Transverse colon (tissue), 4 donors: ENCODE measurements around the gene MUCL3. TPM values are rescaled to one million over a fixed set of nuclear protein-coding genes. Genes with fewer than 3 reads are reported as not detected.
"Not testable (repeated sequence)": the region's sequence is repeated elsewhere in the genome, so short reads cannot be mapped to it uniquely, and the experiment has no call there.

Source experiments
- DNase-seq: peaks from one replicate; pipeline ENCODE4 v3.0.0-alpha.2; 2019
- H3K27ac ChIP-seq, 4 donors: fragments of 200-600 bp; sonication (generic); 2 replicates each; pipeline ENCODE4 v1.5.1; 2016 to 2018; ENCODE audit warnings: inconsistent platforms in 4 of 4
- H3K27me3 ChIP-seq: fragments of 200-600 bp; sonication (generic); 2 replicates; pipeline ENCODE4 v1.5.1; 2017; ENCODE audit warnings: inconsistent platforms
- H3K36me3 ChIP-seq, 4 donors: fragments of 200-600 bp; sonication (generic); 2 replicates each; pipeline ENCODE4 v1.5.1; 2017 to 2019; ENCODE audit warnings: inconsistent platforms in 4 of 4
- H3K4me1 ChIP-seq, 4 donors: fragments of 200-600 bp; sonication (generic); 2 replicates each; pipeline ENCODE4 v1.5.1; 2017 to 2020; ENCODE audit warnings: inconsistent platforms in 4 of 4
- H3K4me3 ChIP-seq, 4 donors: fragments of 200-600 bp; sonication (generic); 1 replicate in 1 of 4; 2 replicates in 3 of 4; pipeline versions ENCODE4 v1.5.1 to v1.6.1; 2017 to 2019; ENCODE audit warnings: inconsistent platforms in 4 of 4
- H3K9me3 ChIP-seq, 2 donors: fragments of 200-600 bp; sonication (generic); 2 replicates each; pipeline ENCODE4 v1.5.1; 2017 to 2019; ENCODE audit warnings: inconsistent platforms in 2 of 2
- EP300 ChIP-seq: sonication (generic); formaldehyde crosslinking; IDR thresholded peaks from one replicate; pipeline ENCODE4 v1.6.1; 2017; ENCODE audit warnings: antibody characterized with exemption, low read depth
- POLR2A ChIP-seq: fragments of 450-650 bp; IDR thresholded peaks from one replicate; pipeline ENCODE4 v1.6.1; 2016; ENCODE audit warnings: antibody characterized with exemption, mild to moderate bottlenecking, moderate library complexity
- POLR2AphosphoS5 ChIP-seq, 3 donors: sonication (generic); formaldehyde crosslinking; IDR thresholded peaks; one replicate each; pipeline ENCODE4 v1.6.1; 2016; ENCODE audit warnings: antibody characterized with exemption in 3 of 3
- WGBS, 2 donors: methylation state at CpG; one replicate each; pipeline ENCODE4 v1.1.5; 2018; ENCODE audit warnings: low coverage in 1 of 2; 5-methylcytosine and 5-hydroxymethylcytosine counted together
- in situ Hi-C, 4 donors: fragments of 200-750 bp; cut with MboI; loops; one replicate each; pipeline versions ENCODE4 v1.15.0 to v1.15.1; 2017; ENCODE audit warnings: low sequenced_read_pairs in 3 of 4, low pct_ligation_motif_present in 1 of 4, low pct_unique_long_range_greater_than_20kb in 1 of 4
- intact Hi-C: fragments of 100-400 bp; cut with DNase I; formaldehyde crosslinking; loops from one replicate; pipeline ENCODE4 v1.15.1; 2023; ENCODE audit warnings: low total_unique reads
- total RNA-seq, 4 donors: library from RNA; depleted of rRNA; stranded (reverse); fragments of >200 nt; gene quantifications; one replicate each; pipeline ENCODE4 v1.1.0, GENCODE V29; 2016
- TF ChIP-seq, protein P1 (sequence below), 5 experiments: fragments of 200-600 bp in 3 of 5; fragments of 450-650 bp in 2 of 5; sonication (generic) in 3 of 5; IDR thresholded peaks; 1 replicate in 2 of 5; 2 replicates in 3 of 5; pipeline ENCODE4 v1.5.1; 2016 to 2017; ENCODE audit warnings: antibody characterized with exemption in 5 of 5, inconsistent platforms in 3 of 5, mild to moderate bottlenecking in 2 of 5, moderate library complexity in 1 of 5

MUCL3 gene
- total RNA-seq, 4 donors from 2014 or later: 0.16 to 0.41 TPM; not detected in 2

DNA sequence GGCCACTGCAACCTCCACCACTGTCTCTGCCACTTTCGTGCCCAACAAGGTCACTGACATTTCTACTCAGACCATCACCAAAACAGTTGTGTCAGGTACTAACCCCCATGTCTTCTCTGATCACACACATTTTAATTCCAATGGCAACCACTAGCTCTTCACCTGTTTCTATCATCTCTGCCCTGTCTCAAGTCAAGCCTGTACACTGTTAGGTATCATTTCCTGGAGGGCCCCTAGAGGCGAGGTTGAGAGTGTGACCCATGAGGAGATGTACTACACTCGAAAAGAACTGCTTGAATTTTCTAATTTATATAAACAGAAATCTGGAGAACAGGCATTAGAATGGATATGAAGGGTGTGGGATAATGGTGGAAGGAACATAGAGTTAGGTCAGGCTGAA lies 25.4 kb downstream of the MUCL3 start:
- Histone ChIP-seq H3K4me1 (no peaks in the 10 kb centered on the region), H3K27ac (no peak overlapping the region), H3K36me3 (no peaks in the 10 kb centered on the region), H3K9me3 (no peaks in the 10 kb centered on the region), H3K27me3 (peaks cover 9% of the 10 kb centered on the region), H3K4me3 (no peak overlapping the region)
- DNase-seq: no peak
- TF ChIP-seq, protein P1, sequence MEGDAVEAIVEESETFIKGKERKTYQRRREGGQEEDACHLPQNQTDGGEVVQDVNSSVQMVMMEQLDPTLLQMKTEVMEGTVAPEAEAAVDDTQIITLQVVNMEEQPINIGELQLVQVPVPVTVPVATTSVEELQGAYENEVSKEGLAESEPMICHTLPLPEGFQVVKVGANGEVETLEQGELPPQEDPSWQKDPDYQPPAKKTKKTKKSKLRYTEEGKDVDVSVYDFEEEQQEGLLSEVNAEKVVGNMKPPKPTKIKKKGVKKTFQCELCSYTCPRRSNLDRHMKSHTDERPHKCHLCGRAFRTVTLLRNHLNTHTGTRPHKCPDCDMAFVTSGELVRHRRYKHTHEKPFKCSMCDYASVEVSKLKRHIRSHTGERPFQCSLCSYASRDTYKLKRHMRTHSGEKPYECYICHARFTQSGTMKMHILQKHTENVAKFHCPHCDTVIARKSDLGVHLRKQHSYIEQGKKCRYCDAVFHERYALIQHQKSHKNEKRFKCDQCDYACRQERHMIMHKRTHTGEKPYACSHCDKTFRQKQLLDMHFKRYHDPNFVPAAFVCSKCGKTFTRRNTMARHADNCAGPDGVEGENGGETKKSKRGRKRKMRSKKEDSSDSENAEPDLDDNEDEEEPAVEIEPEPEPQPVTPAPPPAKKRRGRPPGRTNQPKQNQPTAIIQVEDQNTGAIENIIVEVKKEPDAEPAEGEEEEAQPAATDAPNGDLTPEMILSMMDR (IDR thresholded peaks at IDR 0.05): no peak
- no peak for TF ChIP-seq EP300
- TF ChIP-seq POLR2A: no peak
- no peak for TF ChIP-seq POLR2AphosphoS5 (IDR thresholded peaks at IDR 0.05)
- in situ Hi-C loops (no loop called here), intact Hi-C loops (no loop called here)
- 59% methylated on average over 3 of the region's 3 CpGs; no CpG with 5 or more reads in 1 of the 2 donors for WGBS, 2 donors

DNA sequence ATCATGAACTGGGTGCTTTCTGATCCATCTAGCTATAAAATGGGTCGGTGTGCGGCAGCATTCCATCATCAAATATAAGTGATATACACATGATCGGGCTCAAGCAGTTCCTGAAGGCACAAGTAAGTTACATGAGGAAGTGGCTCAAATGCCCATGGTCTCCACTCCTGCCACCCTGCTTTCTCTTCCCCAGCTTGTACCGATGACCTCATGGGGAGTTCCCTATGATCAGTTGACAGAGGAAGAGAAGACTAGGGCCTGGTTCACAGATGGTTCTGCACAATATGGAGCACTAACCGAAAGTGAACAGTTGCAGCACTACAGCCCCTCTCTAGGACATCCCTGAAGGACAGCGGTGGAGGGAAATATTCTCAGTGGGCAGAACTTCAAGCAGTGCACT lies 28.4 kb downstream of the MUCL3 start:
- H3K4me3 ChIP-seq, in situ Hi-C loops, H3K4me1 ChIP-seq, H3K27me3 ChIP-seq, DNase-seq, H3K36me3 ChIP-seq, intact Hi-C loops, H3K27ac ChIP-seq, H3K9me3 ChIP-seq: not testable (repeated sequence)
- WGBS, 2 donors: 90 to 92% methylated on average over 2 to 6 of the region's 6 CpGs

DNA sequence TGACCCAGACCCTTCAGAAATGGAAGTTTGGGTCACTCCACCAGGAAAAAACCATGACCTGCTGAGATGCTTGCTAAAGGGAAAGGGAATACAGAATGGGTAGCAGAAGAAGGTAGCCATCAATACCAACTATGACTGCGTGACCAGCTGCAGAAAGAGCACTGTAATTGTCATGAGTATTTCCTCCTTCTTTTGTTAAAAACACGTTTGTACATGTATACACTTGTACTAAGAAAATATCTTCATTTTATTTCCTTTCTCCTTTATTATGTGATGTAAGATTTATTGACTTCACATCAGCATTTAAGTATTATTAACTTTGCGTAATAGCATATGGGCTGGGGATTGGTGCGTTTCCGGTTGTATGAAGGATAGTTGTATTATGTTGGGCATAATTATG lies 30.2 kb downstream of the MUCL3 start:
- 80 to 82% methylated on average over 5 of the region's 5 CpGs for WGBS, 2 donors
- intact Hi-C loops: no loop called here
- DNase-seq: no peak
- TF ChIP-seq, protein P1 (IDR thresholded peaks at IDR 0.05): no peak
- TF ChIP-seq POLR2AphosphoS5 (IDR thresholded peaks at IDR 0.05): no peak
- TF ChIP-seq EP300: no peak
- no peak for TF ChIP-seq POLR2A
- Histone ChIP-seq H3K27ac (no peak overlapping the region), H3K4me3 (no peak overlapping the region), H3K4me1 (no peaks in the 10 kb centered on the region), H3K36me3 (no peaks in the 10 kb centered on the region), H3K27me3 (no peaks in the 10 kb centered on the region), H3K9me3 (no peaks in the 10 kb centered on the region)
- in situ Hi-C loops: no loop called here

DNA sequence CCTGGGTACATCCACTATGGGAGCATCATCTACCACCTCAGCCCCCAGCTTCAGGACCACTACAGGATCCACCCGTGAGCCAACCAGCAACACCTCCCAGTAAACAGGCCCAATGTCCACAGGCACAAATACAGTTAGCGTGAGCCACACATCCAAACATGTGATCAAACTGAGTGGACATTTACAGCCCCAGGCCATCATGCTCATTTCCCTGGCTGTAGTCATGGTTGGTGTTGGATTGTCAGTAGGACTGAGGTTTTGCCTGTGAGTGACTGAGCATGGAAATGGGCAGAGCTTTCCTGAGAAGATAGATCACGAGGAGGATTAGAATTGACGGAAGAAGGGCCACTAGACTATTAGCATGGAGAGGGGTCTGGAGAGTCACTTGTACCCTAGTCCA lies 32.0 kb downstream of the MUCL3 start:
- in situ Hi-C loops: no loop called here
- no peak overlapping the region for H3K4me3 ChIP-seq
- TF ChIP-seq POLR2AphosphoS5 (IDR thresholded peaks at IDR 0.05): no peak
- TF ChIP-seq POLR2A: no peak
- TF ChIP-seq EP300: no peak
- TF ChIP-seq, protein P1 (IDR thresholded peaks at IDR 0.05): no peak

DNA sequence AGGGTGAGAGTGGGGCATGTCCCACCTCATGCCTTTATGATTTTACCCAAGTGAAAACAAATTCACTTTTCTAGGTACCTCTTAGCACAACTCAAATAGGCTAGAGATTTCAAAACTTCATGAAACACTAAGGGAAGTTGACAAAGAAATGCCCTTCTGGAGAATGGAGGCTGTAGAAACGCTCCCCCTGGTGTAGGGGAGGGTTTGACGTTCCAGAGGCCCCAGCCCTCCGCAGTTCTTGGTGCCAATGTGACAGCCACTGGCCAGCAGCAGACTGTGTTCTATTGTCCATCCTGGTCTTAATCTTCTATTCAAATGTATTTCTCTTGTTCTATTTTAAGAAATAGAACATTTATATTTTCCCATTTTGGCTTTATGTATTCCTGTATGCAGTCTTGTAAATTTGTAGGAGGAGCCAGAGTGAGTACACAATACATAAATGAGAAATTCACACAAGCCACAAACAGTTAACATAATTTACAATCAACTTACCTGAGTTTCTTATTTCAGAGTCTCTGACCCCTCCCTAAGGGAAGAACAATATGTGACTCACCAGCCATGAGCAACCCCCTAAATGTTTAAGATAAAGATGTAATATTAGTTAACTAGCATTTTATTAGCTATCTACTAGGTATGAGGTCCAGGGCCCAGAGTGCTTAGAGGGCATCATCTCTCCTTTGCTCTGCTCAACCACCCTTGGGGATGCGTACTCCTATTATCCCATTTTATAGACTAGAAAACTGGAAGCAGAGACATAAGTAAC lies 33.9 kb downstream of the MUCL3 start:
- intact Hi-C loops: no loop called here
- WGBS, 2 donors: 68 to 73% methylated on average over 4 of the region's 4 CpGs
- in situ Hi-C loops: no loop called here

More for the DNA sequence above, 32.0 kb downstream of the MUCL3 start:
- Histone ChIP-seq H3K9me3 (no peaks in the 10 kb centered on the region), H3K27ac (no peak overlapping the region), H3K27me3 (no peaks in the 10 kb centered on the region), H3K4me1 (no peaks in the 10 kb centered on the region), H3K36me3 (no peaks in the 10 kb centered on the region)
- intact Hi-C loops: no loop called here
- no peak for DNase-seq
- WGBS, 2 donors: 89 to 100% methylated on average over 2 to 4 of the region's 4 CpGs

More for the DNA sequence above, 33.9 kb downstream of the MUCL3 start:
- no peaks in the 10 kb centered on the region for H3K4me1 ChIP-seq
- no peaks in the 10 kb centered on the region for H3K27me3 ChIP-seq
- H3K36me3 ChIP-seq: no peaks in the 10 kb centered on the region
- no peak for DNase-seq
- H3K27ac ChIP-seq: no peak overlapping the region
- TF ChIP-seq POLR2AphosphoS5 (IDR thresholded peaks at IDR 0.05) (no peak), EP300 (no peak), POLR2A (no peak)
- TF ChIP-seq, protein P1 (IDR thresholded peaks at IDR 0.05): no peak
- no peaks in the 10 kb centered on the region for H3K9me3 ChIP-seq
- no peak overlapping the region for H3K4me3 ChIP-seq
